GM23338 (cell line): ENCODE measurements around the gene THRB. TPM values are rescaled to one million over a fixed set of nuclear protein-coding genes. Genes with fewer than 3 reads are reported as not detected.
A peak's percentile ranks its signal among the peaks of the same experiment; 100 is the strongest.

ENCODE experiments used
- ATAC-seq: fragments of 200-7000 bp; cut with Tn5 transposase; 3 replicates; pipeline ENCODE4 v1.9.1; 2020
- DNase-seq: peaks from one replicate; pipeline ENCODE4 v3.0.0-alpha.2; 2015; ENCODE audit warnings: low spot score
- H2AFZ ChIP-seq: fragments of 200-600 bp; sonication (generic); 2 replicates; pipeline ENCODE4 v1.8.0; 2016; ENCODE audit warnings: antibody characterized with exemption, mild to moderate bottlenecking, moderate library complexity
- H3F3A ChIP-seq: fragments of 200-600 bp; sonication (generic); replicated peaks from 2 replicates; pipeline ENCODE4 v1.8.0; 2017; ENCODE audit warnings: antibody characterized with exemption, mixed run types, low read depth
- H3K27ac ChIP-seq: fragments of 200-600 bp; sonication (generic); 2 replicates; pipeline ENCODE4 v1.6.1; 2016; ENCODE audit warnings: low read depth
- H3K27me3 ChIP-seq: fragments of 200-600 bp; sonication (generic); 2 replicates; pipeline ENCODE4 v1.8.0; 2016; ENCODE audit warnings: mild to moderate bottlenecking, mixed run types, moderate library complexity; ENCODE audit not compliant: insufficient read depth
- H3K36me3 ChIP-seq: fragments of 200-600 bp; sonication (generic); 2 replicates; pipeline ENCODE4 v1.8.0; 2016; ENCODE audit warnings: mild to moderate bottlenecking; ENCODE audit not compliant: insufficient read depth
- H3K4me1 ChIP-seq: fragments of 200-600 bp; sonication (generic); 2 replicates; pipeline ENCODE4 v1.8.0; 2016; ENCODE audit warnings: mild to moderate bottlenecking, moderate library complexity; ENCODE audit not compliant: insufficient read depth
- H3K4me2 ChIP-seq: fragments of 200-600 bp; sonication (generic); 2 replicates; pipeline ENCODE4 v1.7.1; 2017; ENCODE audit warnings: mixed run types
- H3K4me3 ChIP-seq: fragments of 200-600 bp; sonication (generic); 2 replicates; pipeline ENCODE4 v1.6.1; 2016; ENCODE audit warnings: mixed run types
- H3K79me2 ChIP-seq: fragments of 200-600 bp; sonication (generic); replicated peaks from 2 replicates; pipeline ENCODE4 v1.8.0; 2017; ENCODE audit warnings: mild to moderate bottlenecking; ENCODE audit not compliant: insufficient read depth
- H3K9me2 ChIP-seq: fragments of 200-600 bp; sonication (generic); 2 replicates; pipeline ENCODE4 v1.8.0; 2017; ENCODE audit not compliant: insufficient read depth
- H4K20me1 ChIP-seq: fragments of 200-600 bp; sonication (generic); replicated peaks from 2 replicates; pipeline ENCODE4 v1.8.0; 2017; ENCODE audit warnings: mild to moderate bottlenecking; ENCODE audit not compliant: insufficient read depth
- H3K27ac Mint-ChIP-seq: 2 replicates; pipeline ENCODE4 v1.8.0; 2020; ENCODE audit warnings: inconsistent platforms, mild to moderate bottlenecking, moderate library complexity, mixed read lengths
- H3K27me3 Mint-ChIP-seq: 3 replicates; pipeline ENCODE4 v1.8.0; 2022; ENCODE audit warnings: low read depth, mild to moderate bottlenecking, moderate library complexity, mixed read lengths, inconsistent platforms; ENCODE audit not compliant: insufficient read depth, poor library complexity
- H3K36me3 Mint-ChIP-seq: 3 replicates; pipeline ENCODE4 v1.8.0; 2021; ENCODE audit warnings: low read depth, mild to moderate bottlenecking, inconsistent platforms, moderate library complexity, mixed read lengths
- H3K4me1 Mint-ChIP-seq: 3 replicates; pipeline ENCODE4 v1.8.0; 2020; ENCODE audit warnings: mild to moderate bottlenecking, inconsistent platforms, mixed read lengths
- H3K4me3 Mint-ChIP-seq: 3 replicates; pipeline ENCODE4 v1.8.0; 2021; ENCODE audit warnings: moderate library complexity, mild to moderate bottlenecking, inconsistent platforms, mixed read lengths
- H3K9me3 Mint-ChIP-seq: 3 replicates; pipeline ENCODE4 v1.8.0; 2020; ENCODE audit warnings: moderate library complexity, mild to moderate bottlenecking, inconsistent platforms, mixed read lengths
- ETS1 ChIP-seq: IDR thresholded peaks from 2 replicates; pipeline ENCODE4 v1.6.1; 2016; ENCODE audit warnings: antibody characterized with exemption
- EZH2 ChIP-seq: fragments of 200-600 bp; sonication (generic); IDR thresholded peaks from one replicate; pipeline ENCODE4 v1.8.0; 2017; ENCODE audit warnings: antibody characterized with exemption, mild to moderate bottlenecking, low read depth; ENCODE audit not compliant: unreplicated experiment
- JUNB ChIP-seq: IDR thresholded peaks from one replicate; pipeline ENCODE4 v1.6.1; 2016; ENCODE audit warnings: antibody characterized with exemption; ENCODE audit not compliant: unreplicated experiment
- NANOG ChIP-seq: IDR thresholded peaks from 2 replicates; pipeline ENCODE4 v1.6.1; 2016; ENCODE audit warnings: antibody characterized with exemption, borderline replicate concordance
- POLR2AphosphoS5 ChIP-seq: IDR thresholded peaks from 2 replicates; pipeline ENCODE4 v1.6.1; 2016; ENCODE audit warnings: antibody characterized with exemption, low read depth
- REST ChIP-seq: IDR thresholded peaks from one replicate; pipeline ENCODE4 v1.6.1; 2018; ENCODE audit warnings: antibody characterized with exemption; ENCODE audit not compliant: unreplicated experiment
- ZNF114 ChIP-seq: fragments of 250-450 bp; sonication (Bioruptor Pico); IDR thresholded peaks from 2 replicates; pipeline ENCODE4 v1.5.0; 2020; ENCODE audit warnings: mild to moderate bottlenecking, moderate library complexity
- ZNF331 ChIP-seq: fragments of 250-450 bp; sonication (Bioruptor Pico); IDR thresholded peaks from 2 replicates; pipeline ENCODE4 v1.5.0; 2020; ENCODE audit warnings: low read depth, mild to moderate bottlenecking, moderate library complexity
- polyA plus RNA-seq: library from polyadenylated mRNA; unstranded; fragments of >200 nt; fragmentation: Nextera tagmentation; extraction: Ambion mirVana; gene quantifications from 2 replicates; pipeline ENCODE4 v1.2.1, GENCODE V29; 2016
- total RNA-seq: library from RNA; depleted of rRNA; stranded (reverse); fragments of >200 nt; shearing (Covaris generic); gene quantifications from 2 replicates; pipeline ENCODE4 v1.2.3, GENCODE V29; 2014
- TF ChIP-seq, protein P1 (sequence below), 2 experiments: fragments of 200-600 bp in 1 of 2; sonication (generic) in 1 of 2; conservative IDR thresholded peaks; 2 replicates each; pipeline versions ENCODE4 v1.5.1 to v1.6.1; 2016 to 2017; ENCODE audit warnings: antibody characterized with exemption in 2 of 2, low read depth in 2 of 2, mild to moderate bottlenecking in 2 of 2, moderate library complexity in 1 of 2

Gene THRB
- total and polyA plus RNA-seq, 2 experiments from 2014 or later = 1.7 to 3.2 TPM

GRCh38 chr3:24361623-24362022 is 133.0 kb downstream of the THRB start (continued):
- no peak for TF ChIP-seq ETS1

DNA sequence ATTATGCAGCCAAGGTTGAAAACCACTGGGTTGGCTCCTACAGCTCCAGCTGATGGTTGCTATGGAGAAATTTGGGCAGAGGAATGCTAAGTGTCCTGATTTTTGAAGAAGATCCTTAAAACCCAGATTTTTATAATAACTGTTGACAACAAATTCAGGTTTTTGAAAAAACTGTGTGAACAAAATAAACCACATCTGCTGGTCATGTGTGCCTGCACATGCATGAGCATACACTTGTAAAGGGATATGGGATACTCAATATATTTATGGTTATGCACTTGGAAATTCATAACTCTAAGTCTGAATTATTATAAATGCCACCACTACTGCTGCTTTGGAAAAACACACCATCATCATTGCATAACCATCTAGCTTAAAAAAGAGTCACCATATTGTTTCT is 133.7 kb downstream of the THRB start:
- Mint-ChIP-seq H3K9me3 (no peaks in the 10 kb centered on the region), H3K27ac (no peak overlapping the region), H3K4me1 (peaks cover 20% of the 10 kb centered on the region), H3K27me3 (no peaks in the 10 kb centered on the region), H3K36me3 (no peaks in the 10 kb centered on the region), H3K4me3 (no peak overlapping the region)
- Histone ChIP-seq H3K36me3 (no peaks in the 10 kb centered on the region), H4K20me1 (no peaks in the 10 kb centered on the region), H3K4me3 (no peak overlapping the region), H3K79me2 (no peaks in the 10 kb centered on the region), H3K4me2 (no peak overlapping the region), H3F3A (no peaks in the 10 kb centered on the region), H3K4me1 (peaks cover 14% of the 10 kb centered on the region), H3K27ac (no peak overlapping the region), H2AFZ (no peak overlapping the region), H3K9me2 (peaks cover 3% of the 10 kb centered on the region; the same call in 1 of the 2 replicates), H3K27me3 (no peaks in the 10 kb centered on the region)
- TF ChIP-seq JUNB = no peak
- ATAC-seq (no peak), DNase-seq (no peak)

DNA sequence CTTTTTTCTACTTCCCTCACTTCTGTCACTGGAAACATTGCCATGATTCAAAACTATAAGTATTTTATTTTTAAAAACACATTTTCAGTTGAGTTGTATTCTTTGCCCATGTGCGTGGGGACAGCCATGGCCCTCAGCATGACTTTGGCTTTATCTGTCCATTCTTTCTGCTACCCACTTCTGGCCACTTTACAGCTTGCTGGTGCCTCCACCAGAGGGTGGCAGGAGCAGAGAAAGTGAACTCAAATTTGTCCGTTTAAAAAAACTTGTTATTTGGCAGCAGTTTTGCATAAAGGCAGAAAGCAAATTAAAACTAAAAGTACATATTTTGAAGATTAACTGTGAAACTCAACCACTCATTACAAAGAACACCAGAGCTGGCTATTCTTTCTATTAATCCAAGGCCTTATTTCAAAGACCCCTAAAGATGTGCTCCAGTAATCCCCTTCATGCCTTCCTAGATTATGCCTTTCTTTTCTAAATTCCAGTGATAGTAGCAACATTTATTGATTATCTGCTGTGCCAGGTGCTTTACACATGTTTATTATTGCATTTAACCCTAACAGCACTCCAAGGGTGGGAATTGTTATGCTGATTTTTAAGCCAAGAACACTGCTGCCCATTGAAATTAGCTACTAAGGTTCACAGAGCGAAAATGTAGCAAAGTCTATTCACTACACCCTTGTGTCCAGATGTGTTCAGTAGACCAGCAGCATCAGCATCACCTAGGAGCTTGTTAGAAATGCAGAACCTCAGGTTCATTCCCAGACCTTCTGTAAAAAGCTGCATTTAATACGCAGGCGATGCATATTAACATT is 134.8 kb downstream of the THRB start:
- Histone ChIP-seq H3K9me2 (peaks cover 3% of the 10 kb centered on the region; the same call in 1 of the 2 replicates), H3F3A (no peaks in the 10 kb centered on the region), H3K4me3 (no peak overlapping the region), H4K20me1 (no peaks in the 10 kb centered on the region), H3K27me3 (no peaks in the 10 kb centered on the region), H2AFZ (no peak overlapping the region), H3K4me1 (peaks cover 14% of the 10 kb centered on the region), H3K4me2 (peak overlapping the region; percentile 57; the same call in 1 of the 2 replicates), H3K79me2 (no peaks in the 10 kb centered on the region), H3K27ac (no peak overlapping the region), H3K36me3 (no peaks in the 10 kb centered on the region)
- DNase-seq = peak; percentile 36
- no peak for TF ChIP-seq ZNF114 (CRISPR knock-in tag)
- no peak for TF ChIP-seq REST
- TF ChIP-seq, protein P1, sequence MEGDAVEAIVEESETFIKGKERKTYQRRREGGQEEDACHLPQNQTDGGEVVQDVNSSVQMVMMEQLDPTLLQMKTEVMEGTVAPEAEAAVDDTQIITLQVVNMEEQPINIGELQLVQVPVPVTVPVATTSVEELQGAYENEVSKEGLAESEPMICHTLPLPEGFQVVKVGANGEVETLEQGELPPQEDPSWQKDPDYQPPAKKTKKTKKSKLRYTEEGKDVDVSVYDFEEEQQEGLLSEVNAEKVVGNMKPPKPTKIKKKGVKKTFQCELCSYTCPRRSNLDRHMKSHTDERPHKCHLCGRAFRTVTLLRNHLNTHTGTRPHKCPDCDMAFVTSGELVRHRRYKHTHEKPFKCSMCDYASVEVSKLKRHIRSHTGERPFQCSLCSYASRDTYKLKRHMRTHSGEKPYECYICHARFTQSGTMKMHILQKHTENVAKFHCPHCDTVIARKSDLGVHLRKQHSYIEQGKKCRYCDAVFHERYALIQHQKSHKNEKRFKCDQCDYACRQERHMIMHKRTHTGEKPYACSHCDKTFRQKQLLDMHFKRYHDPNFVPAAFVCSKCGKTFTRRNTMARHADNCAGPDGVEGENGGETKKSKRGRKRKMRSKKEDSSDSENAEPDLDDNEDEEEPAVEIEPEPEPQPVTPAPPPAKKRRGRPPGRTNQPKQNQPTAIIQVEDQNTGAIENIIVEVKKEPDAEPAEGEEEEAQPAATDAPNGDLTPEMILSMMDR (conservative IDR thresholded peaks at IDR 0.05; ENCODE audit: low read depth in 2 of 2) = peak; percentile 24 to 31; a peak in 3 of 4 replicates
- TF ChIP-seq ZNF331 (CRISPR knock-in tag) = no peak
- no peak for TF ChIP-seq POLR2AphosphoS5
- peak; percentile 53 for TF ChIP-seq NANOG
- TF ChIP-seq EZH2 = no peak
- no peak overlapping the region for H3K4me3 Mint-ChIP-seq
- 0 out of 2 replicates have a peak overlapping the region, but pooled peaks have one; percentile 7 for H3K27ac Mint-ChIP-seq
- H3K27me3 Mint-ChIP-seq = no peaks in the 10 kb centered on the region
- peaks cover 20% of the 10 kb centered on the region for H3K4me1 Mint-ChIP-seq
- peak; percentile 67 for ATAC-seq
- no peaks in the 10 kb centered on the region for H3K36me3 Mint-ChIP-seq
- H3K9me3 Mint-ChIP-seq = no peaks in the 10 kb centered on the region
